ENCODE data around the gene RAD51D.

DNA sequence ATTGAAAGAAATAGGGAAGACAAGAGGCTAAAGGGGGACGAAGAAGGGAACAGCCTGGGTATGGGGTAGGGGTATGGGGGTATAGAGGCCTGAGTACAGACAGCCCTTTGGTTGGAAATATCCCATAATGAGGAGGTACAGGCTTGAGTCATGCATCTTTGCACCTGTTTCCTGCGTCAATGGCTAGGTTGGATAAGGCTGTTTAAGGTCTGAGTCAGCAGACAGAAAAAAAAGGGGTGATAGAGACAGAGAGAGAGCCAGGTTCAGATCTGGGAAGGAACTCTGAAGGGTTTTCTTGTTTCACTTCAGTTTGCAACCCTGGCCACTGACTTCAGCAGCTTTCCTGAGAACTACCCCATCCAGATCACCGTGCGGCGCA, 10.3 kb upstream of the RAD51D start:
- TF ChIP-seq CTCF (IDR thresholded peaks at IDR 0.05; ENCODE audit: insufficient read depth, low read depth, low read length): no peak
- TF ChIP-seq EZH2 (IDR thresholded peaks at IDR 0.05; ENCODE audit: insufficient read depth, low read length): no peak

Measured in astrocyte (in vitro differentiated cells and primary cell).